Esophagus squamous epithelium (tissue), 4 donors: ENCODE results near the gene ASCL3.

Source experiments
- POLR2A ChIP-seq, 4 donors: fragments of 450-650 bp; IDR thresholded peaks; one replicate each; pipeline ENCODE4 v1.6.1; 2017; ENCODE audit warnings: antibody characterized with exemption in 4 of 4, mild to moderate bottlenecking in 4 of 4, moderate library complexity in 3 of 4
- TF ChIP-seq, protein P1 (sequence below), 6 experiments: fragments of 450-650 bp in 4 of 6; fragments of 200-600 bp in 2 of 6; sonication (generic) in 2 of 6; IDR thresholded peaks; one replicate each; pipeline ENCODE4 v1.5.1; 2016 to 2019; ENCODE audit warnings: antibody characterized with exemption in 6 of 6, mild to moderate bottlenecking in 4 of 6, moderate library complexity in 4 of 6

DNA sequence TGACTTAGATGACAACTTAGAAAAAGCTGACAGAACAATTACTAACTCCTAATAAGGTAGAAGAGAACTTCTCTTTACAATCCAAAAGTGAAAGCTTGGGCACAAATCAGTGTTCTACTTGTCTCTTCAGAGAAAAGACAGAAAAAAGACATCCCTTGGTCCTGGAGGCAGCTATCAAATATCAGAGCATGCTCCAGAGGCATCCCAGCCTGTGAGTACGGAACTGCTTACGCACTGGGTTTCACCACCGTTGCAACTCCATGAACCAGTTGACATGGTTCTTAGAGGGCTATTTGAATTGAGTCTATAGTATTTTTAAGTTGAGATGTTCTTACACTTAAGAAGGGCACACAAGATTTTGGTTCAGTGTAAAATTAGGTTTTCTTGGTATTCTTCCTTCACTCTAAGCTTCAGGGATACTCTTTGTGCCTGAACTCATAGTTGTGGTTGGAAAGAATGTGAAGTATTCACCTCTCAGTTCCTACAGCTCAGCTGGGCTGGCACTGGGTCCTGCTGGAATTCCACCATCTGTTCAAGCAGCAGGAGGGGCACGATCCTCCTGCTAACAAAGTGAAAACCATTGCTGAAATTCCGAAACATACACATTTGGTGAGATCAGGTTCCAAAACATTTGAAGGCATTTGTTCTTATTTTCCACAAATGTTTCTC, 25.5 kb downstream of the ASCL3 start:
- TF ChIP-seq, protein P1, sequence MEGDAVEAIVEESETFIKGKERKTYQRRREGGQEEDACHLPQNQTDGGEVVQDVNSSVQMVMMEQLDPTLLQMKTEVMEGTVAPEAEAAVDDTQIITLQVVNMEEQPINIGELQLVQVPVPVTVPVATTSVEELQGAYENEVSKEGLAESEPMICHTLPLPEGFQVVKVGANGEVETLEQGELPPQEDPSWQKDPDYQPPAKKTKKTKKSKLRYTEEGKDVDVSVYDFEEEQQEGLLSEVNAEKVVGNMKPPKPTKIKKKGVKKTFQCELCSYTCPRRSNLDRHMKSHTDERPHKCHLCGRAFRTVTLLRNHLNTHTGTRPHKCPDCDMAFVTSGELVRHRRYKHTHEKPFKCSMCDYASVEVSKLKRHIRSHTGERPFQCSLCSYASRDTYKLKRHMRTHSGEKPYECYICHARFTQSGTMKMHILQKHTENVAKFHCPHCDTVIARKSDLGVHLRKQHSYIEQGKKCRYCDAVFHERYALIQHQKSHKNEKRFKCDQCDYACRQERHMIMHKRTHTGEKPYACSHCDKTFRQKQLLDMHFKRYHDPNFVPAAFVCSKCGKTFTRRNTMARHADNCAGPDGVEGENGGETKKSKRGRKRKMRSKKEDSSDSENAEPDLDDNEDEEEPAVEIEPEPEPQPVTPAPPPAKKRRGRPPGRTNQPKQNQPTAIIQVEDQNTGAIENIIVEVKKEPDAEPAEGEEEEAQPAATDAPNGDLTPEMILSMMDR (IDR thresholded peaks at IDR 0.05), result no peak
- no peak for TF ChIP-seq POLR2A (IDR thresholded peaks at IDR 0.05)
